NCI-H128 (cell line): ENCODE data around the gene SIK3.

Experiments used
- DNase-seq: peaks from one replicate; lab custom pipeline; 2025; ENCODE audit not compliant: unreplicated experiment; lab: John Stamatoyannopoulos, UW

Gene SIK3

GRCh38 chr11:116972691-116973090, 125.5 kb downstream of the SIK3 start:
- DNase-seq: no peak

- DNase-seq: no peak
Observed at GRCh38 chr11:116970485-116971292, 127.5 kb downstream of the SIK3 start.

- no peak for DNase-seq
Observed at GRCh38 chr11:116969694-116970093, 128.5 kb downstream of the SIK3 start.

DNA sequence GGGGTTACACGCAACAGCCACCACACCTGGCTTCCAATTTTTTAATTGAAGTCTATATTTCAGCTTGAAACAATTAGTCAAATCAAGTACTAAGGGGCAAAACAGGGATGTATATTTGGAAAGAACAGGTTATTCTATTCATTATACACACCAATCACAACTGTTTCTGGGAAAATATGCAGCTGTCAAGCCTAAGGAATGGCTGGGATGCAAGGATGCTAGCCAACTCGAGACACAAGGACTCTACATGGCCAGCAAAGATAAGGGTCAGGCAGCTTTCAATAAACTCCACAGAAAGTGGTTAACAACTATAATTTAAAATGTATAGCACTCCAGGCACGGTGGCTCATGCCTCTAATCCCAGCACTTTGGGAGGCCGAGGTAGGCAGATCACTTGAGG, 134.0 kb downstream of the SIK3 start:
- no peak for DNase-seq

- DNase-seq: no peak
Observed at GRCh38 chr11:116963813-116964212, 134.4 kb downstream of the SIK3 start.

GRCh38 chr11:116962108-116962507, 136.1 kb downstream of the SIK3 start:
- no peak for DNase-seq

DNA sequence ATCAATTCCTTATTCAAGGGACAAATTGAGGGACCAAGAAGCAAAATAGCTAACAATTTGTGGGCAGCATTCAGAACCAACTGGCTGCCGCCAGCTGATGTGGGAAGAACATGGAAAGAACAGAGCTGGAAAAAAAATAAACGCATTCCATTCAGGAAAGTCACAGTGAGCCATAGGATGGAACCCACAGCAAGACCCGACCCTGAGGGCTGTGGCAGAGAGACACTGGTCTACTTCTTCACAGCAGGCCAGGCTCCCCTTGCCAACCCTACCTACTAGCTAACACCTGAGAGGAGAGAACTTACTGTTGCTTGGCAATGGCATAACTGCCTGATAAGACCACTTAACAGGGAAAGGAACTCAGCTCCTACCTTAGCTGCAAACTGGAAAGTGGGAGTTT, 137.3 kb downstream of the SIK3 start:
- no peak for DNase-seq

- DNase-seq: no peak
Observed at GRCh38 chr11:116958246-116958645, 140.0 kb downstream of the SIK3 start.

GRCh38 chr11:116955949-116956348, 142.3 kb downstream of the SIK3 start:
- DNase-seq: no peak

- DNase-seq: no peak
Observed at GRCh38 chr11:116955548-116955947, 142.7 kb downstream of the SIK3 start.

DNA sequence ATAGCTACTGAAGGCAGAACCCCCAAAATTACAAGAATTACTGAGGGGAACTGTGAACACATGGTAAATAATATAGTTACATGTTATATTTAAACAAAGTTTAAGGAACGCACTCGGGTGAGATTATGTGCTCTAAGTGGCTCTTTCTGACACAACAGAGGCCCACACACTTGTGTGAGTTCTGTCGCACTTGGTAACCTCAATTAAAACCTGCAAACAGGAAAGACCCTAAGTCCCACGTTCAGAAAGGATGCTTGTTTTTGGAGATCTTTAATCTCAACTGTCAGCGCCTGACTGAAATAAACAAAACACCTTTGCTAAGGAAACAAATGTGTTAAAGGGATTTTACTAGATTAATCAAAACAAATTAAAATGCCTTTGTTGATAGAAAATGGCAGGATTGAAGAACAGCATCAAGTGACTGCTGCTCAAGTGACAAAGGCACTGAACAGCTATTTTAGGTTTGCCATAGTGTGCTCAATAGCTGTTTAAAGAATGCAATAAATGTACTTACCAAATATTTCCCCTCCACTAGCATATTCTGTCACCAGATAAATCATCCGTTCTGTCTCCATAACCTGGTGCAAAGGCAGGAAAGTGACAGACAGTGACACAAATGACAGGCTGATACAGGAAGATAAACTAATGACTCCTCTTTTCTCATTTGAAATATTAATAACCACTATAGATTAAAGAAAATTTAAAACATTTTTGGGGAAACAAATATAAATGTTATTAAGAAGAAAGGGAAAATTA, 144.5 kb downstream of the SIK3 start:
- DNase-seq: no peak

DNA sequence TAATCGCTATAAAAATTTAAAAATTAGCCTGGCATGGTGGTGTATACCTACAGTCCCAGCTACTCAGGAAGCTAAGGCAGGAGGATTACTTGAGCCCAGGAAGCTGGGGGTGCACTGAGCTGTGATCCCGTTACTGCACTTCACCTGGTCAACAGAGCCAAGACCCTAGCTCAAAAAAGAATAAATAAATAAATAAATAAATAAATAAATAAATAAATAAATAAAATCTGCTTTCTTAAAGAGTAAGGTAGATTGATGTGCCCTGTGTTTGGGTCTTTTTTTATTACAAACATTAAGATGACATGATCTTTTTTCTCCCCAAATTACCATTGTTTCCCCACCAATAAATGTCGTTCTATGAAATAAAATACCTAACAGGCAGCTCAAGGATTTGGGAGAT, 146.5 kb downstream of the SIK3 start:
- DNase-seq: no peak

DNA sequence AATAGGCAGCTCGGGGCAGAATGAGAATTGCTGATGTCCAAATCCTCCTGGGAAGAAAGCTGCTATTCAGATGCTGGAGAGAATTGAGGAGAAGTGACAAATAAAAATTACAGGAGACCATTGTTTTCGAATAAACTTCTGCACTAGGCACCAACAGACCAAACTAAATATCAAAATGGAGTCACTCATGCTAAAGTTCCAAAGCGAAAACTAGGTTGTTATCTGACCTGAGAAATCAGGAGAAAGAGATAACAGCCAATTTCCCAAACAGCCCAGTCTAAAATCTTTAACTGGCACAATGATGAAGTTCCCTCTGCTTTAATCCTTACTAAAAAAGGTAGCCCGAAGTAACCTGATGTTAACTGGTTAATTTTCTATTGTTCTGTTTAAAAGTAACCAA, 148.0 kb downstream of the SIK3 start:
- no peak for DNase-seq

DNA sequence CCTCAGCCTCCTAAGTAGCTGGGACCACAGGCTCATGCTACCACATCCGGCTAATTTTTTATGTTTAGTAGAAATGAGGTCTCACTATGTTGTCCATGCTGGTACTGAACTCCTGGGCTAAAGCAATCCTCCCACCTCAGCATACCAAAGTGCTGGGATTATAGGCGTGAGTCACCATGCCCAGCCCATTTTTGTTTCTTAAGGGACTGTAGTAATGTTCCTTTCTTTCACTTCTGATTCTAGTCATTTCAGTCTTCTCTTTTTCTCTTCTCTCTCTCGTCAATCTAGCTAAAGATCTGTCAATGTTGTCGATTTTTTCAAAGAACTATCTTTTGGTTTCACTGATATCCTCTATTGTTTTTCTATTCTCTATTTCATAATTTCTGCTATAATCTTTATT, 149.8 kb downstream of the SIK3 start:
- DNase-seq: no peak

DNA sequence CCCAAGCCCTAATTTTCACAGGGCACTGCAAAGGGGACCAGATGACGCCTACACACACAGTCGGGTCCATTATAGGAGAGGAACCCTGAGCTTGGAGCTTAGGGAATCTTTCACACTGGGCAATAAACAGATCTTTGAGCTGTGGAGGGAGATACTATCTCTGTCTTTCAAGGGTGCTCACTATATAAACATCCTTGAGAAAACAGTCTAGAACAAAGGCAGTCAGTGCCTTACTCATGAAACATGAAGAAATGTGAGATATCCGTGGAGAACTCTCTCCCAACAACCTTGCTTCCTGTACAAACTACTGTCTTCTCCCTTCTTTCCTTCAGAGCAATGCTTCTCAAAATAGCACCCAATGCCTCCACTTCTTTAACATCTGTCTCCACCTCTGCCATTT, 151.8 kb downstream of the SIK3 start:
- no peak for DNase-seq

GRCh38 chr11:116939499-116939898, 158.7 kb downstream of the SIK3 start:
- DNase-seq: no peak

DNA sequence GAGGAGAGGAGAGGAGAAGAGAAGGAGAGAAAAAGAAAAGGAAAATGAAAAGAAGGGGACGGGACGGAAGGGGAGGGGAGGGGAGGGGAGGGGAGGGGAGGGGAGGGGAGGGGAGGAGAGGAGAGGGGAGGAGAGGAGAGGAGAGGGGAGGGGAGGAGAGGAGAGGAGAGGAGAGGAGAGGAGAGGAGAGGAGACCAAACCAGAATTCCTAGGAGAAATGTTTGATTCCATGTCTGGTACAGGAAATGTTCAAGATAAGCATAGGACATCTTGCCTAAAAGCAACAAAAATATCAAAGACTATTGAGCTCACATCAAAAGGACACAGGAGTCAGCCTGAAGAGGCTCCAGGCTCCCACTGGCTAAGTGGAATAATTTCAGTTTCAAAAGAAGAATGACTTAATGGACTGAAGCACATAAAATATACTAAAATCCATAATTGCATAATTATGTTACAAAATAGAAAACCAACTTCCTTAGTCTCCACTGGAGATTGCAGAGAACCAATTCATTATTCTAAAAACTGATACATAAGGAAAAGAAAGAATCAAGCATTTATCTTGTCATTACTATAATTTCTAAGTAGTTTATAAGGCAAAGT, 159.7 kb downstream of the SIK3 start:
- no peak for DNase-seq

- DNase-seq: no peak
Observed at GRCh38 chr11:116936754-116937446, 161.3 kb downstream of the SIK3 start.

GRCh38 chr11:116935514-116935913, 162.7 kb downstream of the SIK3 start:
- no peak for DNase-seq

DNA sequence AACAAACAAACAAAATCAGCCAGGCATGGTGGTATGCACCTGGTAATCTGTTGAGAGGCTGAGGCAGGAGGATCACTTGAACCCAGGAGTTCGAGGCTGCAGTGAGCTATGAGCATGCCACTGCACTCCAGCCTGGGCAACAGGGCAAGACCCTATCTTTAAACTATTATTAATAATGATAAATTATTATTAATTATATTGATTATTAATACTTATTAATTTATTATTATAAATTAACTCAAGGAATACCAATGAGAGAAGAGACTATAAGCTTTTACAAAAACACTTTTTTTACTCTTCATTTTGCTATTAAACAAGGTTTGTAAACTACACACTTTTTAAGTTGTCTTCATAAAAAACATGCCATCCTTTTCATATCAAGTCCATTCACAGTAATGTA, 163.1 kb downstream of the SIK3 start:
- no peak for DNase-seq

DNA sequence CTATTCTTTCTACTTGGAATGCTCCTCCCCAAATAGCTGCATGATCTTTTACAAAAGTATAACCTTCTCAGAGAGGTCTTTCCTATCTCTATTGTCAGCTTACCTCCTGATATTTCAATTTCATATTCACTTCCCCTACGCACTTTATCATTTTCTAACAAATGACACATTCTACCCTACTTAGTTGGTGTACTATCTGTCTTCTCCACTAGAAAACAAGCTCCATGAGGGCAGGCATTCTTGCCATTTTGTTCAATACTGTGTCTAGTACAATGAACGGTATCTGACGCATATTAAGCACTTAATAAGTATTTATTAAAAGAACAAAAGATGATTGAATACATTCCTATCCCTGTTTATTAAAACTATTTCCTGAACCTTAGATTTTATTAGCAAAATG, 164.3 kb downstream of the SIK3 start:
- DNase-seq: no peak

- no peak for DNase-seq
Observed at GRCh38 chr11:116932181-116932580, 166.0 kb downstream of the SIK3 start.
